HG03039 (cell line): ENCODE measurements around the gene GABBR2.

Experiments used
- ATAC-seq: cut with Tn5 transposase; IDR thresholded peaks from one replicate; pipeline ENCODE4 v1.9.1; 2021; ENCODE audit warnings: mild to moderate bottlenecking, moderate library complexity; ENCODE audit not compliant: unreplicated experiment

GABBR2 gene

GRCh38 chr9:98721643-98722042 lies 12.9 kb upstream of the GABBR2 start:
- ATAC-seq = no peak

- ATAC-seq = no peak
These were observed 11.7 kb upstream of the GABBR2 start for GRCh38 chr9:98720402-98720801.

- no peak for ATAC-seq
These were observed 10.3 kb upstream of the GABBR2 start for GRCh38 chr9:98719055-98719454.

- no peak for ATAC-seq
These were observed 6.1 kb upstream of the GABBR2 start for GRCh38 chr9:98714833-98715232.

- ATAC-seq = no peak
These were observed 4.3 kb upstream of the GABBR2 start for GRCh38 chr9:98712987-98713386.

GRCh38 chr9:98709968-98710965 lies 1.5 kb upstream of the GABBR2 start:
- ATAC-seq = no peak

- no peak for ATAC-seq
These were observed 417 bp downstream of the GABBR2 start for GRCh38 chr9:98708103-98708932.

- no peak for ATAC-seq
These were observed 1.3 kb downstream of the GABBR2 start for GRCh38 chr9:98707166-98708102.

GRCh38 chr9:98706651-98707165 lies 2.0 kb downstream of the GABBR2 start:
- no peak for ATAC-seq

GRCh38 chr9:98702835-98703380 lies 5.8 kb downstream of the GABBR2 start:
- no peak for ATAC-seq

GRCh38 chr9:98702340-98702739 lies 6.4 kb downstream of the GABBR2 start:
- ATAC-seq = no peak

GRCh38 chr9:98701576-98701975 lies 7.2 kb downstream of the GABBR2 start:
- no peak for ATAC-seq

- ATAC-seq = no peak
These were observed 7.9 kb downstream of the GABBR2 start for GRCh38 chr9:98700801-98701200.

- no peak for ATAC-seq
These were observed 9.9 kb downstream of the GABBR2 start for GRCh38 chr9:98698856-98699255.

- no peak for ATAC-seq
These were observed 13.8 kb downstream of the GABBR2 start for GRCh38 chr9:98694943-98695342.

GRCh38 chr9:98692392-98692791 lies 16.3 kb downstream of the GABBR2 start:
- no peak for ATAC-seq

GRCh38 chr9:98691890-98692289 lies 16.8 kb downstream of the GABBR2 start:
- ATAC-seq = no peak

GRCh38 chr9:98690686-98691085 lies 18.0 kb downstream of the GABBR2 start:
- ATAC-seq = no peak

GRCh38 chr9:98688710-98689495 lies 19.8 kb downstream of the GABBR2 start:
- ATAC-seq = no peak
